SW 1271 (cell line): ENCODE results near the gene GOLGA6L2.
A peak's percentile ranks its signal among the peaks of the same experiment; 100 is the strongest.
"Not testable (repeated sequence)": the region's sequence is repeated elsewhere in the genome, so short reads cannot be mapped to it uniquely, and the experiment has no call there.

Experiments
- DNase-seq, 2 experiments: peaks; one replicate each; lab custom pipeline; 2025; lab: John Stamatoyannopoulos, UW

GOLGA6L2 gene

GRCh38 chr15:23424111-23424904, 22.7 kb downstream of the GOLGA6L2 start:
- DNase-seq: no peak

GRCh38 chr15:23422946-23423708, 23.9 kb downstream of the GOLGA6L2 start:
- peak in 1 of 2 experiments; percentile 1 for DNase-seq

- no peak for DNase-seq
Measured at GRCh38 chr15:23422099-23422945, 24.7 kb downstream of the GOLGA6L2 start.

- no peak for DNase-seq
Measured at GRCh38 chr15:23420806-23421575, 26.1 kb downstream of the GOLGA6L2 start.

DNA sequence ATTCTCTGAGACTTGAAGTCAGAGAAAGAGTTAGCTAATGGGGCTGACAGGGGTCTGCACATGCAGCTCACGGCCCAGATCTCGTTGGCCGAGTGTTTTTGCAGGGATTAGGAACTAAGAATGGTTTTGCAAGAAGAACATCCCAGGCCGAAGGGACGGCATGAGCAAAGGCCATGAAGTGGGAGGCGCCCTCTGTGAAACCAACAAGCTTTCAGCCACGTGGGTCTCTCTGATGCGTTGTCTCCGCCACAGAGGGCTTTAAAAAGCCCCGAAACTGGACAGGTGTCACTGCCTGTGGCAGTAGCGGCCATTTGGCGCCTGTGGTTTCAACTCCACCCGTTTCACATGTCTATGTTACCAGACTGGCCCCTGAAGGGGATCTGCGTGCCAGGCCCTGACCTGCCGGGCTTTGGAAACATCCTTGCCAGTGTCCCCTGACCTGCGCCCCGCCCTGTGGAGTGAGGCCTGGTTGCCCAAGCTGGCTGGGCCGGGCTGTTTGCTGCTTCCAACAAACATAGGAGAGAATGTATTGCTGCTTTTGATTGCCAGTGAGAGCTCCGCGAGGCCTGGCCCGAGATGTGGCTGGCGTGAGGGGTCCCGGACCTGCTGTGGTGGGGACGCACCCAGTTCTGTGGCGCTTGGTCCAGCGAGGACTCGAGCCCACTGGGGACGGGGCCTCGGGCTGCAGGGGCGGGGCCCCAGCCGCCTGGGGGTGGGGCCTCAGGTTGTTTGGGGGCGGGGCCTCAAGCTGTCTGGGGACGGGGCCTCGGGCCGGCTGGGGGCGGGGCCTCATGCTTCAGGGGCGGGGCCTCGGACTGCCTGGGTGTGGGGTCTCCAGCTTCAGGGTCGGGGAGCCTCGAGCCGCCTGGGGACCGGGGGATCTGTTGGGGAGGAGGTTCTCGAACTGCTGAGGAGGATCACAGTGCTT, 30.4 kb downstream of the GOLGA6L2 start:
- no peak for DNase-seq

DNA sequence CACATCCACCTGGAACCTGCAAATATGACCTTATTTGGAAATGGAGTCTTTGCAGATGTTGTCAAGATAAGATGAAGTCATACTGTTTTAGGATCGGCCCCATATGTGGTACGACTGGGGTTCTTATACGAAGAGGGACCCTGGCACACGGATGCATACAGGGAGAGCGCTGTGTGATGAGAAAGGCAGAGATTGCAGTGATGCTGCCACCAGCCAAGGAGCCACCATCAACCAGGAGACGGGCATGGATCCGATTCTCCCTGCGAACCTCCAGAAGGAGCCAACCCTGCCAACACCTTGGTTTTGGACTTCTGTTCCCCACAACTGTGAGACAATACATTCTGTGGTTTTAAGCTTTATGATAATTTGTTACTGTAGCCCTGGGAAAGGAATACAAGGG, 31.2 kb downstream of the GOLGA6L2 start:
- DNase-seq: not testable (repeated sequence)

DNA sequence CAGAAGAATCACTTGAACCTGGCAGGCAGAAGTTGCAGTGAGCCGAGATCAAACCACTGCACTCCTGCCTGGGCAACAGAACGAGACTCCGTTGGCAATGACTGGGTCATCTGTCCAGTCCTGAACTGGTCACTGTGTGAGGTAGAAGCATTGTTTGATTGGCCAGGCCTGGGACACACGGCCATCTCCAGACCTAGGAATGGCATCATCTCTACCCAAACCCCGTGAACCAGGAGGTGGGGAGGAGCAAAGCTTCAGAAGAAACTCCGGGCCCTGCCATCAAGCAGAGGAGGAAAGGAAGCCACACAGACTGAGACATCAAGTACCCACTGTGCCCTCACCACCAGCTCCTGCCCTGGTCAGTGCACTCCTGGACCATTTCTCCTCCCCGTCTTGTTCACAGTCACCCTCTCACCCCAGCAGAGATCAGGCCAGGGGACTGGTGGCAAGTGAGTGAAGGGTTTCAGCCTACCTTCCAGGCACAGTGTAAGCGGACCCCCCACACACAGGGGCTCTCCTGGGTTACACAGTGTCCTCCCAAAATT, 31.6 kb downstream of the GOLGA6L2 start:
- DNase-seq: no peak

DNA sequence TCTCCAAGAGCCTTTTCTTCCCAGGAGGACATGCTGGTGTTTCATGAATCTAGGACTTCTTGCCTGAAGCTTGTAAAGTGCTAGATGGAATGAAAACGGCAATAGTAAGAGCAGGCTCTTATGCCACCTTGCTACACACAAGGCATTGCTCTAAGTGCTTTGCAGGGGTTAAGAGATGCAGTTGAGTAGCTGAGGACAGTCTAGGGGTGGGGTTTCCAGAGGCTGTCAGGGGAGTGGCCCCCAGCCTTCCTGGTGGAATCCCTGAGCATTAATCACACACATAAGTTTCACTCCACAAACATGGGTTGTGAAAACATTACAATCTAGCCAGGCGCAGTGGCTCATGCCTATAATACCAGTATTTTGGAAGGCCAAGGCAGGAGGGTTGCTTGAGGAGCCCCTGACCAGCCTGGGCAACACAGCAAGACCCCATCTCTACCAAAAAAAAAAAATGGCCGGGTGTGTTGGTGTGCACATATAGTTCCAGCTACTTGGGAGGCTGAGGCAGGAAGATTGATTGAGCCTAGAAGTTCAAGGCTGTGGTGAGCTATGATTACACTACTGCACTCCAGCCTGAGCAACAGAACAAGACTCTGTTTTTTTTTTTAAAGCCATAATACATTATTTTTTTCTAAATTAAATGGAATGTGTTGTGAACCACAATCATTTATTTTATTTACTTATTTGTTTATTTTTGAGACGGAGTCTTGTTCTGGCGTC, 34.0 kb downstream of the GOLGA6L2 start:
- not testable (repeated sequence) for DNase-seq

- no peak for DNase-seq
Measured at GRCh38 chr15:23411841-23412240, 35.2 kb downstream of the GOLGA6L2 start.

DNA sequence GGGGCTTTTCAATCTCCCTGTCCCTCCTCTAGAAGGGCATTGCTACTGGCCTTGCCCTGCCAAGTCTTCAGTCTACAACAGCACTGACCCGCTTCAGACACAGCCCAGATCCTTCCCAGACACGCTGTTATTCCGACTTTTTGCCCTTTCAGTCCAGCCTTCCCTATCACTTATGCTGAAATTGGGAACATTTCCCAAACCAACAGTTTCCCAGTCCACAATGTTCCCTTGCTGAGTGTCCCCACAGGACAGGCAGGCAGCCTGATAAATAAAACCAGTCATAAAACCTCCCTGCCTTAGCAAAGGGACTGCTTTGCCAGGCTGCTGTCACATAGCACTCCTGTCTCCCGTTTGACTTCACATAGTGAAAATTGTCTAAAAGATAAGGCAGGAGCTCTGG, 43.5 kb downstream of the GOLGA6L2 start:
- no peak for DNase-seq

- DNase-seq: no peak
Measured at GRCh38 chr15:23402544-23402943, 44.5 kb downstream of the GOLGA6L2 start.

GRCh38 chr15:23402140-23402539, 44.9 kb downstream of the GOLGA6L2 start:
- DNase-seq: no peak

GRCh38 chr15:23401627-23402026, 45.4 kb downstream of the GOLGA6L2 start:
- no peak for DNase-seq

DNA sequence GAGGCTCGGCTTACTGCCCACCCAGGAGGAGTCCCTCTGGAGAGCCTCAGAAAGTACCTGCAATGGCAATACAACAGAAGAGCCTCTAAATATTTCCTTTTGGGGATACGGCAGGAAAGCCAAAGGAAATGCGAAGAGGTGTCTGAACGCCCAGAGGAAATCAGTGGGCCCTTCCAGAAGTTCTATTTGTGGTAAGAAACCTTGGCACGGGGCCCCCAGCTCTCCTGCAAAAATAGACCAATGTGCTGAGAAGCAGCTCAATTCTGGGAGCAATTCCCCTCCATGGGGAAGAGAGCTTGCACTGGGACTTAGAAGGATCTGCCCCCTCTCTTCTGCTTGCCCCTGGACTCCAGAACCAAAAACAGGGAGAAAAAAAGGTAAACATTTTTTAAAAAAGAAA, 47.8 kb downstream of the GOLGA6L2 start:
- DNase-seq: not testable (repeated sequence)

DNA sequence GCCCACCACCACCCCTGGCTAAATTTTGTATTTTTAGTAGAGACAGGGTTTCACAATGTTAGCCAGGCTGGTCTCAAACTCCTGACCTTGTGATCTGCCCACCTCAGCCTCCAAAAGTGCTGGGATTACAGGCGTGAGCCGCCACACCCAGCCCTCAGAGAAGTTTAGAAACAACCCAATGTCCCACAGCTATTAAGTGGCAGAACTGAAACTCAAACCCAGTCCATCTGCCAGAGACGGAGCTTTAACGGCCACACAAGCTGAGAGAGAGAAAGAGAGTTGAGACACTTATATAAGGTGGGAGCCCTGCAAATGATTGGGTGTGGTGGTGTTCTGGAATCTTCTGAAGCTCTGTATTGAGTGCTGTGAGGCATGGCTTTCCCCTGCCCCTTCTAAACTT, 48.7 kb downstream of the GOLGA6L2 start:
- DNase-seq: not testable (repeated sequence)

DNA sequence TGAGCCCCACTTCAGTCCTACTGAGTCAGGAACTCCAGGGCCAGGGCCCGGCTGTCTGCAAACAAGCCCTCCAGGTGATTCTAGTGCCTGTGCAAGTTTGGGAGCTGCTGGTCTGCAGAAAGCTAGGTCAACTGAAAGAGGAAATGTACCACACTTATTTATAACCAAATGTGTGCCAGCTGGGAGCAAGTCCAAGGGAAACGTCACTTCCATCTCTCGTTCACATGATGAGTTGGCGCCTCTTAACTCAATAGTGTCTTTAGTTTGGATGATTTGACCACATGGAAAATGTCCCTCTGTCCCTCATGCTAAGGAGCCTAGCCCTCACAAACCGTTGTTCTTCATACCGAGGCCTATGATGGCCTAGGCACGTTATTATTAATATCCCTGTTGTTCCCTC, 49.3 kb downstream of the GOLGA6L2 start:
- no peak for DNase-seq

DNA sequence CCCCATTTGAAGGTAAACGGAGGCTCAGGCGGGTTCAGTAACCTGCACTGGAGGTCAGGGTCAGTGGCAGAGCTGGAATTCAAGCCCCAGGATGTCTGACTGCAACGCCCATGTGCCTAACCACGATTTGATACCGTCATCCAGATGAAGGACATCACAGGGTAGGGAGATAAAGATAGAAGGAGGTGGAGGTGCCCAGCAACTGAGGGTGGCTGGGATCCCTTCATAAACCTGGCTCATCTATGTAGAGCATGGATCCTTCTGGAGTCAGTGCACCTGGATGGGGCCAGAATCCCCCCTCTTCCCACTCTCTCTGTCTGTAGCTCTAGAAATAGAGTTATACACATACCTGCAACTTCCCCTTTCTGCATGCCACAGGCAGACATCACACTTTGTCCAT, 51.2 kb downstream of the GOLGA6L2 start:
- DNase-seq: no peak

DNA sequence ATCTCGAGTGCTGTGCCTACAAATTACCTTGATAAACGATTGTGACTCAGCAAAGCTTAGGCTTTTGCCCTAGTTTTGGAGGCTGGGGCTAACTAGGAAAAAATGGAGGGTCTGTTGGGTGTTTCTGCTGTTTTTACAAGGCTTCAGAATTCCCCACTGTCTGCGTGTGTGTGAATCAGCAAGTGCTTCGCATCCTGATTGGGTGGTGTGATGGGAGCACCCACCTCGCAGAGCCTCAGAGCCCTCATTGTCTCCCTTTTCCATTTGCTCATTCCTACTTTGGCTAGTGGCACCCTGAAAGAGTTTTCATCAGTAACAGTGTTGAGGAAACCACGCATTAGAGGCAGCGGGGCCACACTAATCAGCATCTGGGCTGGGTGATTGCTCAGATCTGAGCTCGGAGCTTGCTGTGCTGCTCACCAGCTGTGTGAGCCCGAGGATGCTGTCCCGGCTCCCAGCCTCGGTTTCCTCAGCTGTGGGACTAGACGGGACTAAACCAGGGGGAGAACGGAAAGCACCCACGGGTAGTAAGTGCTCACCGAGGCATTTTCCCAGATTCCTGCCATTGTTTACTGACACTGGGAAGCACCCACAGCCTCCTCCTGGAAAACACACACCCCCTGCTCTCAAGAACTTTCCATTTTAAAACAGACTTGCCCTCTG, 51.9 kb downstream of the GOLGA6L2 start:
- DNase-seq: no peak
